ENCODE results near the gene RELN. TPM values are rescaled to one million over a fixed set of nuclear protein-coding genes. Genes with fewer than 3 reads are reported as not detected.
A peak's percentile ranks its signal among the peaks of the same experiment; 100 is the strongest.
"Not testable (repeated sequence)": the region's sequence is repeated elsewhere in the genome, so short reads cannot be mapped to it uniquely, and the experiment has no call there.

The RELN gene
- polyA plus RNA-seq, 1 donor, result 3.5 TPM

- DNase-seq (ENCODE audit: low read depth), result no peak
Observed at GRCh38 chr7:103944230-103944900, 45.1 kb downstream of the RELN start.

- DNase-seq (ENCODE audit: low read depth), result no peak
Observed at GRCh38 chr7:103941976-103942375, 47.5 kb downstream of the RELN start.

GRCh38 chr7:103940382-103941268 lies 48.8 kb downstream of the RELN start:
- no peak for DNase-seq (ENCODE audit: low read depth)

- DNase-seq (ENCODE audit: low read depth), result no peak
Observed at GRCh38 chr7:103937680-103938079, 51.8 kb downstream of the RELN start.

- DNase-seq (ENCODE audit: low read depth), result no peak
Observed at GRCh38 chr7:103936558-103936957, 52.9 kb downstream of the RELN start.

- DNase-seq (ENCODE audit: low read depth), result no peak
Observed at GRCh38 chr7:103934508-103934907, 55.0 kb downstream of the RELN start.

- DNase-seq (ENCODE audit: low read depth), result no peak
Observed at GRCh38 chr7:103932389-103932788, 57.1 kb downstream of the RELN start.

- no peak for DNase-seq (ENCODE audit: low read depth)
Observed at GRCh38 chr7:103929901-103930311, 59.6 kb downstream of the RELN start.

- DNase-seq (ENCODE audit: low read depth), result no peak
Observed at GRCh38 chr7:103928581-103928980, 60.9 kb downstream of the RELN start.

- no peak for DNase-seq (ENCODE audit: low read depth)
Observed at GRCh38 chr7:103924184-103924583, 65.3 kb downstream of the RELN start.

- no peak for DNase-seq (ENCODE audit: low read depth)
Observed at GRCh38 chr7:103922407-103922806, 67.1 kb downstream of the RELN start.

- DNase-seq (ENCODE audit: low read depth), result no peak
Observed at GRCh38 chr7:103921692-103922091, 67.8 kb downstream of the RELN start.

- DNase-seq (ENCODE audit: low read depth), result no peak
Observed at GRCh38 chr7:103919272-103919868, 70.1 kb downstream of the RELN start.

- DNase-seq (ENCODE audit: low read depth), result peak; percentile 2
Observed at GRCh38 chr7:103918631-103919271, 70.7 kb downstream of the RELN start.

- DNase-seq (ENCODE audit: low read depth), result no peak
Observed at GRCh38 chr7:103915680-103916357, 73.6 kb downstream of the RELN start.

GRCh38 chr7:103914147-103914899 lies 75.1 kb downstream of the RELN start:
- no peak for DNase-seq (ENCODE audit: low read depth)

GRCh38 chr7:103912891-103913605 lies 76.4 kb downstream of the RELN start:
- no peak for DNase-seq (ENCODE audit: low read depth)

GRCh38 chr7:103911015-103911414 lies 78.4 kb downstream of the RELN start:
- DNase-seq (ENCODE audit: low read depth), result not testable (repeated sequence)

GRCh38 chr7:103905997-103906396 lies 83.5 kb downstream of the RELN start:
- DNase-seq (ENCODE audit: low read depth), result no peak

- no peak for DNase-seq (ENCODE audit: low read depth)
Observed at GRCh38 chr7:103902917-103903316, 86.5 kb downstream of the RELN start.

Data from forelimb muscle (tissue), 1 donor.